IPS DF 4.7 (cell line): Measurements from ENCODE around the gene RALGAPA1.

Experiments used
- DNase-seq: peaks from one replicate; pipeline ENCODE4 v3.0.0-alpha.2; 2013; ENCODE audit warnings: low spot score; ENCODE audit errors: extremely low read depth

The RALGAPA1 gene

GRCh38 chr14:35549551-35549950, 259.5 kb downstream of the RALGAPA1 start:
- no peak for DNase-seq

GRCh38 chr14:35543006-35543405, 266.1 kb downstream of the RALGAPA1 start:
- no peak for DNase-seq

GRCh38 chr14:35539969-35540368, 269.1 kb downstream of the RALGAPA1 start:
- DNase-seq: no peak

GRCh38 chr14:35535483-35536112, 273.5 kb downstream of the RALGAPA1 start:
- DNase-seq: no peak

GRCh38 chr14:35534873-35535482, 274.1 kb downstream of the RALGAPA1 start:
- no peak for DNase-seq

GRCh38 chr14:35534208-35534872, 274.8 kb downstream of the RALGAPA1 start:
- no peak for DNase-seq

- no peak for DNase-seq
Measured at GRCh38 chr14:35533357-35534207, 275.5 kb downstream of the RALGAPA1 start, which contains the start of gene INSM2. Gene INSM2 (plus strand): TSS chr14:35534164. CDS start chr14:35534253, 89 bp downstream.

GRCh38 chr14:35532783-35533356, 276.2 kb downstream of the RALGAPA1 start:
- DNase-seq: no peak

GRCh38 chr14:35531960-35532747, 276.9 kb downstream of the RALGAPA1 start:
- DNase-seq: no peak

GRCh38 chr14:35526962-35527361, 282.1 kb downstream of the RALGAPA1 start:
- no peak for DNase-seq

- no peak for DNase-seq
Measured at GRCh38 chr14:35525695-35526094, 283.4 kb downstream of the RALGAPA1 start.

- DNase-seq: no peak
Measured at GRCh38 chr14:35519986-35520385, 289.1 kb downstream of the RALGAPA1 start.

- no peak for DNase-seq
Measured at GRCh38 chr14:35515916-35516315, 293.2 kb downstream of the RALGAPA1 start.

GRCh38 chr14:35512765-35513164, 296.3 kb downstream of the RALGAPA1 start:
- DNase-seq: no peak

GRCh38 chr14:35509846-35510245, 299.2 kb downstream of the RALGAPA1 start:
- DNase-seq: no peak

- DNase-seq: no peak
Measured at GRCh38 chr14:35506927-35507326, 302.2 kb downstream of the RALGAPA1 start.

- DNase-seq: no peak
Measured at GRCh38 chr14:35506461-35506860, 302.6 kb downstream of the RALGAPA1 start.

GRCh38 chr14:35504260-35504659, 304.8 kb downstream of the RALGAPA1 start:
- no peak for DNase-seq

- DNase-seq: no peak
Measured at GRCh38 chr14:35503646-35504045, 305.4 kb downstream of the RALGAPA1 start.

- DNase-seq: no peak
Measured at GRCh38 chr14:35499180-35499579, 309.9 kb downstream of the RALGAPA1 start.

GRCh38 chr14:35495278-35495677, 313.8 kb downstream of the RALGAPA1 start:
- DNase-seq: no peak
